ENCODE data around the gene HLA-DQA1.
"Not testable (repeated sequence)": the region's sequence is repeated elsewhere in the genome, so short reads cannot be mapped to it uniquely, and the experiment has no call there.

Gene HLA-DQA1

DNA sequence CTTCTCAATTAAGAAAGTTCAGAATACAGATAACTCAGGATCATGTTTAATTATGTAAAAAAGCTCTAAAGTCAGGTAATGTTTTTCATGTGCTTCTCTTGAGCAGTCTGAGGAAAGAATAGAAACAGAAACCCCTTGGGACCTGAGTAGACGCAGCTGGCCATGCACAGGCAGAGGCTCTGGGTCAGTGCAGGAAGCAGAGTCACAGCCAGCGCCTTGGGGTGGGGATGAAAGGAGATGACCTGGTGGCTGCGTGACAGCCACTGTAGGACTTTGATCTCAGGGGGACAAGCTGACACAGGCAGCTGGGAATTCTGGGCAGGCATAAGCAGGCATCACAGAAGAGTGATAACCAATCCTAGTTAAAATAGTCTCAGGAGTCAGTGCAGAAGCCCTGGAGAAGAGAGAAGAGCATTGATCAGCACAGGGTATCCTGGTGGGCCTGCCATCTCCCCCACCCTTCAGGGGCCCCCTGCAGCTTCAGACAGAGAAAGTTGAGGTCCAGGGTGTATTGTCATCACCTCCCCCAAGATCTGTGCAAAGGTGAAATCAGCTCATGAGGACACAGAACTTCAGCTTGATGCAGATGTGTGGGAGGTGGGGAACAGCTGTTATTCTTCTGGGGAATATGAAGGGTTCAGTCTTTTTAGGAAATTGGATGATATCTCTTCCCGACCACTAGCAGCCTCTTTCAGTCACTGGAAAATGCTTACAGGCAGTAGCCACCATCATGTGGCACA lies 22.8 kb downstream of the HLA-DQA1 start:
- DNase-seq, result no peak

DNA sequence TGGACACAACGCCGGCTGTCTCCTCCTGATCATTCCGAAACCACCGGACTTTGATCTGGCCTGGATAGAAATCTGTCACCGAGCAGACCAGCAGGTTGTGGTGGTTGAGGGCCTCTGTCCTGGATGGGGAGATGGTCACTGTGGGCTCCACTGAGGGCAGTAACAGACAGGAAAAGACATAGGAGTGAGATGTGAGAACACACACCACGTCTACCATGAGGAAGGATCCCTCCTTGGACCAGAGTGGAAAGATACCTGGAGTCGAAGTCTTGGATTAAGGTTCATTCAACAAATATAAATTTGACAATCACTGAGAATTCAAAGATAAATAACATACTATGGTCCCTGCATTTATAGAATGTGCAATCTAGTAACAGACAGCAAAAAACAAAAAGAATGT lies 24.9 kb downstream of the HLA-DQA1 start:
- no peak for DNase-seq

DNA sequence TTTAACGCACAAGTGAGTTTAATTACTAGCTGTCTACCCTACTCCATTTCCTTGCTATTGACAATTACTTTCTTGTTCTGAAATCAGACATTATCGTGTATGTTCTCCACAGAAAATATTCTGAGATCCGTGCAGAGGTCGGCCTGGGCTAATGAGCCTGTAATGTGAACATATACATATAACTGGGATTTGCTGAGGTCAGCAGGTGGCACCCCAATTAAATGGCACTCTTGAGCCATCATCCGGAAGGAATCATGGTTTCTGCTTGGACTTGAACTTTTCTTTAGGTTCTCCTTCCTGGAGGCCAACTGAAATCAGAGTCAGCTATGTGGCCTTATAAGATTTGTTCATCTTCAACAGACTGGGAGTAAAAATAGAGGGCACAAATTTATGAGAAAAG lies 25.6 kb downstream of the HLA-DQA1 start:
- no peak for DNase-seq

DNA sequence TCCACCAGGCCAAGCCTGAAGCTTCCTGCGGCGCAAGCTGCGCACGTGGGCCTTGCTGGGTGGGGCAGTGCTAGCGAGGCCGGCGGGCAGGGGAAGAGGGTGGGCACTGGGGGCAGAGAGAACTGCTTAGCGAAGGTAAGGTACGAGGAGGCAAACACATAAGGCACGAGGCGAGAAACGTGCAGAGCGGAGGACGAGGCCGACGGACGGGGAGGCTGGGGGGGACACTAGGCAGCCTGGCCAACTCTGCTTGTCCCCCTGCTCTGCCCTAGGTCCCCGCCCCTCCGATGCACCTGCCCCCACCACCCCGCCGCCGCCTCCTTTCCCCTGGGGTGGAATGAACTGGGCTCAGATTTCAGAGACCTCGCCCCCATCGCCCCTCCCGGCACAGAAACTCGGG lies 27.1 kb downstream of the HLA-DQA1 start:
- no peak for DNase-seq

DNA sequence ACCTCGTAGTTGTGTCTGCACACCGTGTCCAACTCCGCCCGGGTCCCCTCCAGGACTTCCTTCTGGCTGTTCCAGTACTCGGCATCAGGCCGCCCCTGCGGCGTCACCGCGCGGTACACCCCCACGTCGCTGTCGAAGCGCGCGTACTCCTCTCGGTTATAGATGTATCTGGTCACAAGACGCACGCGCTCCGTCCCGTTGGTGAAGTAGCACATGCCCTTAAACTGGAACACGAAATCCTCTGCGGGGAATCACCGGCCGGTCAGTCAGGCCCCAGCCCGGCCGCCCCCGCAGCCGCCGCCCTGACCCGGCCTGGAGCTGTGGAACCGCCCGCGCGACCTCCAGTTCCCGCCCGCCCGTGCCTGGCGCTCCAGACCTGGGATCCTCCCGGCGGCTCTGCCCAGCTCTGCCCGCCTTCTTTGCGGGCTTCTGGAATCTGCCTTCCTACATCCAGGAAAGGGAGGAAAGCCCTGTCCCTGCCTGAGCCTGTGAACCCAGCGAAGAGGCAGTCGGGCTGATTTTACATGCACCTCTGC lies 27.7 kb downstream of the HLA-DQA1 start:
- DNase-seq, result no peak

DNA sequence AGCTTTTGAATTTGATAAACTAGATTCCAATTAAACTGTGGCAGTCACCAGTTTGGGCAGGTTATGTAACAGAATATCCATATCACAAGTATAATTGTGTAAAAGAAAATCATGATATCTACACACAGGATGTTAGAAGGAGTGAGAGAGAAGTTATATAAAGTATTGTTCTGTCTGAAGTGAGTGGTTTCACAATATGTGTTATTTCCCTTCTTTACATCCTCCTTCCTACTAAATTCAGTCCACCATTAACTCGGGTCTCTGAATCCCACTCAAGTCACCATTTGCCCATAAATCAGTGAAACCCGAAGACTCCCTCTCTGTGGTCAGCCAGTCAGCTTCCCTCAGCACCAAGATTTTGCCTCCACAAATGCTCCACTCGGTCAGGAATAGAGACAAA lies 28.5 kb downstream of the HLA-DQA1 start:
- DNase-seq, result no peak

DNA sequence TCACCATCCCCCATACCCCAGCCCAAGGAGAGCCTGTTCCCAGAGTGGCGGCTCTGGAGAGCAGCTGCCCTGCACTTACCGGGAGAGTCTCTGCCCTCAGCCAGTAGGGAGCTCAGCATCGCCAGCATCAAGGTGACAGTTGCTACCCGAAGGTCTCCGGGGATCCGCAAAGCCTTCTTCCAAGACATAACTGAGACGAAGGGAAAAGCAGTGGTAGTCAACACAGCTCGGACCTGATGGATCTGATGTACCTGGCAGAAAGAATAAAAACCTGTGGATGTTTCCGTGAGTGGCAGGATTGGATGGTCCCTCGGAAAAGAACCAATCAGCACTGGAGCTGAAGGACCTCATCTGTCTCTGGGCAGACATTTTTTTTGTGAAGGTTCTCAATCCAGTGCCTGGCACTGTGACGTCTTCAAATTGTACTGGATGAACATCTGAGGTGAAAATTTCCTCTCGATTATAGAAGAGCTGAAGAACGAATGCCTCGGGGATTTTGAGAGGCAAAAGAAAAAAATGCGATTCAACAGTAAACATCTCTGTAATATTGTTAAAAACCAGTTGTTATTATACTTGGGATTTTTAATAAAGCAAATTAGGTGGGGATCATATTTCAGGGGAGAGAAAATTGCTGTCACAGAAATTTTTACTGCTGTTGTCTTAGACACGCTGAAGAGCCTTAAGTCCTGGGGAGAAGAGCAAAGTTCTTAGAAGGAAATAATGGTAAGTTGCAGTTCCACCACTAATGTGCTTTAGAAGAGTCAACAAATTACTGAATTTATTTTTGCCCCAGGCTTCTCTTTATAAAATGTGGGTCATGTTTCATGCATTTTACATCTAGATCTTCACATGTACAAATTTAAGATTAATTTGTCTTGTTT lies 29.5 kb downstream of the HLA-DQA1 start, which contains the start of gene HLA-DQB1:
TSS of gene HLA-DQB1 (minus strand) at position 238 of the 881 bp plus-strand sequence. CDS start at position 188, 50 bp downstream.
- peak in 1 of 2 experiments; percentile 10 for DNase-seq

DNA sequence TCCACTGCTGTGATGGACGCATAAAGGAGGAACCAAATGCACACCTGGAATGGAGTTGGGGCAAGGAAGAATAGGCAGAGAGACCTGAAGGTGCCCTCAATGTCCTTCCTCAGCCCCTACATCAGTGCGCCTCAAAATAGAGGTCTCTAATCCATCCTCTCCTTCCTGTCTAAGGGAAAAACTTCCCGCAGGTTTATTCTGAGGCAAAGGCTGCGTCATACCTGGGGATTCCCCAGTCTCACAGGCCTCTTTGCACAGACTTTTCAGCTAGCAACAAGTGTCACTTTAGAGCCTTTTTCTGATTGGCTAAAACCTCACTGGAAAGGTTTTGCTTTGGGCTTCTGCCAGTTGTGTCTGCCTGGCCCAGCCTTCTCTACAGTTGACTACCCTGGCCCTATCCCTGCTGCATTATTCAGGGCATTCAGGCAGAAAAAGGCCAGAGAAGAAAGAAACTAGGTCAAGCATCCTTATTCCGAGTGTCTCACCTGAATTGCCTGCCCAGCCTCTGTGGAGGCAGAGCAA lies 31.1 kb downstream of the HLA-DQA1 start:
- DNase-seq, result peak in 1 of 2 experiments; percentile 11

DNA sequence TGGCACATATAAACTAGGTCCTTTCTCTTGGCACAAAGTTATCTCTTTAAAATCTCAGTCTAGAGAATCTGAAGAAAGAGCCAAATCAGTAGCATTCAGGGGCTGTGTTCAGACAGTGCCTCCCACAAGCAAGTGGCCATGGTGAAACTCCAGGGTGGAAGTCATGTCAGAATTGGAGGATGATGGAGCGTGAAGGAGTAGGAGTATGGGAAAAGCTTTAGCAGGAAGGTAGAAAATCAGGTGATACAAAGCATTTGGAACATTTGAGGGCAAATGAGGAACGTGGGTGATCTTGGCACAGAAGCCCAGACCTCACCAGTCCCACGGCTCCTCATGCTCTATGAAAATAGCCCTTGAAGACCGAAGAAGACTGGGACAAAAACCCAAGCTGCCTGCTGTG lies 32.0 kb downstream of the HLA-DQA1 start:
- DNase-seq, result no peak

DNA sequence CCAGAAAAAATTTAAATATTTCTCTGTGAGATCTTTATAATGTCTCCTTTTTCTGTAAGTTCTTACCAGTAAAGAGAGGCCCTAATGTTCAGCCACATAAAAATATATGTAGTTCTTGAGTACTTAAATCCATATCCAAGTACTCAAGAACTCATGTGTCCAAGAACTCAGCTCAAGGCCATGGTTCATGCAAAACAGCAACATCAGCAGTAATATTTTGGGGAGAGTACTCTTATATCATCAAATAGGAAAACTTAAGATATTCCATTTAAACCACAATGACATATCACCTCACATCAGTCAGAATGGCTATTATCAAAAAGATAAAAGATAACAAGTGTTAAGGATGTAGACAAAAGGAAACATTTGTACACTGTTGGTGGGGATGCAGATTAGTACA lies 32.7 kb downstream of the HLA-DQA1 start:
- DNase-seq, result no peak

DNA sequence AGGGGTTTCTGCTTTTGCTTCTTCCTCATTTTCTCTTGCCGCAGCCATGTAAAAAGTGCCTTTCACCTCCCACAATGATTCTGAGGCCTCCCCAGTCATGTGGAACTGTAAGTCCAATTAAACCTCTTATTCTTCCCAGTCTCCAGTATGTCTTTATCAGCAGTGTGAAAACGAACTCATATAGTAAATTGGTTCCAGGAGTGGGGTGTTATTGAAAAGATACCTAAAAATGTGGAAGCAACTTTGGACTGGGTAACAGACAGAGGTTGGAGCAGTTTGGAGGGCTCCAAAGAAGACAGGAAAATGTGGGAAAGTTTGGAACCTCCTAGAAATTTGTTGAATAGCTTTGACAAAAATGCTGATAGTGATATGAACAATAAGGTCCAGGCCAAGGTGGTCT lies 34.7 kb downstream of the HLA-DQA1 start:
- not testable (repeated sequence) for DNase-seq

DNA sequence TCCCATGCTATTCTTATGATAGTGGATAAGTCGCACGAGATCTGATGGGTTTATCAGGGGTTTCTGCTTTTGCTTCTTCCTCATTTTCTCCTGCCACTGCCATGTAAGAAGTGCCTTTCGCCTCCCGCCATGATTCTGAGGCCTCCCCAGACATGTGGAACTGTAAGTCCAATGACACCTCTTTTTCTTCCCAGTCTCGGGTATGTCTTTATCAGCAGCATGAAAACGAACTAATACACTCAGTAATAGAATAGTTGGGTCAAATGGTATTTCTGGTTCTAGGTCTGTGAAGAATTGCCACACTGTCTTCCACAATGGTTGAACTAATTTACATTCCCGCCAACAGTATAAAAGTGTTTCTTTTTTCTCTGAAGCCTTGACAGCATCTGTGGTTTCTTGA lies 36.9 kb downstream of the HLA-DQA1 start:
- not testable (repeated sequence) for DNase-seq

DNA sequence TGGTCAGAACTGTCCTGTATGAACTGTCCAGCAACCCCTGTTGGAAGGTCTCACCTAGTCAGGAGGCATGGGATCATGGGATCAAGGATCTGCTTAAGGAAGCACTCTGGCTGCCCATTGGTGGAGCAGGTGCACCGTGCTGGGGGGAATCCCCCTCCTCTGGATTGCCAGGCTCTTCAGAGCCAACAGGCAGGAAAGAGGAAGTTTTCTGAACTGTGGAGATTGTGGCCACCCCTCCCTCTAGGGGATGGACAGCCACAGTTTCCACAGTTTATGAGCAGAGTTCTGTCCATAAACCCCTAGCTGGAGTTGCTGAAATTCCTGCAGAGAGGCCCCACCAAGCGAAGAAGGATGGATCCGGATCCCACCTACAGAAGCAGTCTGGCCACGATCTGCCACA lies 42.3 kb downstream of the HLA-DQA1 start:
- no peak for DNase-seq

DNA sequence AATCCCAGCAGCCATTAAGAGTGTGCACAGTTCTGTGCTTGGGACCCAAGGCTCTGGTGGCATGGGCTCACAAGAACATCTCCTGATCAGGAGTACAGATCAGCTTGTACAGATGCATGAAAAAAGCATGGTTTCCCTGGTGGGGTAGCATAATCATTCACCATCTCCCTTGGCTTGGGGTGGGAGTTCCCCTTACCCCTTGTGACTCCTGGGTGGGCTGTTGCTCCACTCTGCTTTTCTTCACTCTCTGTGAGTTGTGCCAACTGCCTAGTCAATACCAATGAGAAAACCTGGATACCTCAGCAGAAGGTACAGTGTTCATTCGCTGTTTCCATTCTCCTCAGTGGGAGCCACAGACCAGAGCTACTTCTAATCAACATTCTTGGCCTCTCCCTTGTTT lies 42.8 kb downstream of the HLA-DQA1 start:
- DNase-seq, result no peak

DNA sequence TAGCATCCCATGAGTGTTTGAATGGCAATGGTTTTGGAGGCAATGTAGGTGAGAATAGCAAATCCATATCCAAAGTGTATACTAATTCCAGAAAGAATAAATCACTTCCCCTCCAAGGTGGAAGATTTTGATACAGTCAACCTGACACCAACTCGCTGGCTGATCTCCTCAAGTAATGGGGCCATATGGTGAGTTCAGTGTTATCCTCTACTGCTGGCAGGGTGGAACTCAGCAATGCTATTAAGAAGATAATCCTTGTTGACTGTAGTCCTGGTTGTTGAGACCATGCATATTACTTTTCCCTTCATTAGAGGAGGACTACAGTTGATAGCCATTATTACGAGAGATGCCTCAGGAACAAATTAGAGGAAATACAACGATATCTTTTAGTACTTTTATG lies 47.0 kb downstream of the HLA-DQA1 start:
- no peak for DNase-seq

DNA sequence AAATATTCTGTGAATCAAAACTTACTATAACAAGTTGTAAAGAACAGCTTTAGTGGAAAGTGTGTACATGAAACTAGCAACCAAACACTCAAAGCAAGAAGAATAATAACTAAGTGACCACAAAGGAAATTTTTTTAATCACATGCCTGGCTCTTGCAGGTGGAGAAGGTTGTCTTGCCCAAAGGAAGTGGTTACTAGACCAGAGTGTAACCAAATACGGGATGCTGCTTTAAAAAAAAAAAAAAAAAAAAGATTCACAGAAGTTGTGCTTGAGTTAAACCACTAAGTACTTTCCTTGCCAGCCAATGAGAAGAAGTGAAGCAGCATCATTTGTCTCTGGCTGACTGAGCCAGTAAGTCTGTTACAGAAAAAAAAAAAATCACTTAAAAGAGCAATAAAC lies 48.4 kb downstream of the HLA-DQA1 start:
- peak in 1 of 2 experiments; percentile 42 for DNase-seq

DNA sequence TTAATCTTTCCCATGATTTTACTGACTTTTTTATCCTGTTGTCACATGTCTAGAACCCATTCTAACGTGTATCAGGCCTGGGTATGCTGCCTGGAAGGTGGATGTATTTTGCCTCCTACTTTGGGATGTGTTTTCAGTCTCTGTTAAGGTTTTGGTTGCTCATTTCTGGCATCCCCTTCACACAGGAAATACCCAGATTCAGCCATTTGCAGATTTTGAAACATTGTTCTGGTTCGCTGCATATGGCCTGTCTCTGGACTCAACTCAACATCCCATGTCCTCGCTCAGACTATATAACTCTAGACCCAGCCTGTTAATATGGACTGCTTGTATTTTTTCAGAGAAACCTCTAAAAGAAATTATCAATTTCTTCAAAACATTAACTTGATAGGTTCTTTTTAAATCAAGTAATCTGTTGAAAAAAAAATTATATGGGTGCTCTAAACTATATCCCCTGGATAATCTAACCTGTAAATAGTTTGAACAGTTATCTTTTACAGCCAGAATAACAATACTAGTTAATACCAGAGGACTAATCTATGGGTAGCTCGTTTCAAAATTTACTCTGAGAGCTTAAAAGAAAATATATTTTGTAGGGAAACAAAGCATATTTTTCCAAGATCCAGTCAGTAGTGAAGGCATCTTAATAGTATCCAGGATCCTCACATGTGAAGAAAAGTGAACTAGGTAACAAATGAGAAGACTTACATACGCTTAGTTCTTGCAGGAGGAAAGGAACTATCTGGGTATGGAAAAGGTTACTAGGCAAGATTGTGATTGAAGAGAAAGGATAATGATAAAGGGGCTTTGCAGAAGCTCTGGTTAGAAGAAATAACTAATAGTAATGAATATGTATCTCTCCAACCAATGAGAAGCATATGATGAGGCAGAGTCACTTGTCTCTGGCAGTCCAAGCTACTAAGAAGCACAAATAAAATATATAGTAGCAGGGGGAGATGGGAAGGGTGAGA lies 52.6 kb downstream of the HLA-DQA1 start:
- no peak for DNase-seq

DNA sequence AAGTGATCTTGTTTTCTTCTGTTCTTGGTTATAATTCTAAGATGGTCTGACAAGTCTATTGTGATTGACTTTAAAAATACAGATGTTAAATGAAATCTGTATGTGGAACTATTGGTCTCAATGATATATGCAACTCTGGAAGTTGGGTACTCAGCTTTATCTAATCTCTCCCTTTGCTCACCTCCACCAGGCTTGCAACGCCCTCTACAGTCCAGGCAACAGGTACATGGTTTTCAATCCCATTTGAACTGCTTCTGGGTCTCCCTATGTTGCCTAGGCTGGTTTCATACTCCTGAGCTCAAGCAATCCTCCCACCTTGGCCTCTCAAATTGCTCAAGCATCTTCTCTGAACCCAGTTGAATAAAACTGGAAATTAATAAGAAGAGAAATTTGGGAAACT lies 54.8 kb downstream of the HLA-DQA1 start:
- DNase-seq, result peak; percentile 8 to 56
